Nephron progenitor cell (in vitro differentiated cells): ENCODE measurements around the gene NTM.
A peak's percentile ranks its signal among the peaks of the same experiment; 100 is the strongest.

Experiments used
- DNase-seq: peaks from one replicate; pipeline ENCODE4 v3.0.0; 2021
- H3K27ac Mint-ChIP-seq: 2 replicates; pipeline ENCODE4 v1.8.0; 2021; ENCODE audit warnings: mild to moderate bottlenecking, moderate library complexity, mixed read lengths
- H3K27me3 Mint-ChIP-seq: 2 replicates; pipeline ENCODE4 v1.8.0; 2021; ENCODE audit warnings: mild to moderate bottlenecking, low read depth, mixed read lengths; ENCODE audit not compliant: poor library complexity
- H3K36me3 Mint-ChIP-seq: 2 replicates; pipeline ENCODE4 v1.8.0; 2021; ENCODE audit warnings: low read depth, mixed read lengths
- H3K4me1 Mint-ChIP-seq: 2 replicates; pipeline ENCODE4 v1.8.0; 2021; ENCODE audit warnings: mixed read lengths
- H3K4me3 Mint-ChIP-seq: 2 replicates; pipeline ENCODE4 v1.8.0; 2021; ENCODE audit warnings: mild to moderate bottlenecking, moderate library complexity, mixed read lengths
- H3K9me3 Mint-ChIP-seq: 2 replicates; pipeline ENCODE4 v1.8.0; 2021; ENCODE audit warnings: mild to moderate bottlenecking, moderate library complexity, mixed read lengths
- TF ChIP-seq, protein P1 (sequence below): fragments of 200-600 bp; sonication (generic); IDR thresholded peaks from 2 replicates; pipeline ENCODE4 v1.5.0; 2021; ENCODE audit warnings: antibody characterized with exemption

The NTM gene

DNA sequence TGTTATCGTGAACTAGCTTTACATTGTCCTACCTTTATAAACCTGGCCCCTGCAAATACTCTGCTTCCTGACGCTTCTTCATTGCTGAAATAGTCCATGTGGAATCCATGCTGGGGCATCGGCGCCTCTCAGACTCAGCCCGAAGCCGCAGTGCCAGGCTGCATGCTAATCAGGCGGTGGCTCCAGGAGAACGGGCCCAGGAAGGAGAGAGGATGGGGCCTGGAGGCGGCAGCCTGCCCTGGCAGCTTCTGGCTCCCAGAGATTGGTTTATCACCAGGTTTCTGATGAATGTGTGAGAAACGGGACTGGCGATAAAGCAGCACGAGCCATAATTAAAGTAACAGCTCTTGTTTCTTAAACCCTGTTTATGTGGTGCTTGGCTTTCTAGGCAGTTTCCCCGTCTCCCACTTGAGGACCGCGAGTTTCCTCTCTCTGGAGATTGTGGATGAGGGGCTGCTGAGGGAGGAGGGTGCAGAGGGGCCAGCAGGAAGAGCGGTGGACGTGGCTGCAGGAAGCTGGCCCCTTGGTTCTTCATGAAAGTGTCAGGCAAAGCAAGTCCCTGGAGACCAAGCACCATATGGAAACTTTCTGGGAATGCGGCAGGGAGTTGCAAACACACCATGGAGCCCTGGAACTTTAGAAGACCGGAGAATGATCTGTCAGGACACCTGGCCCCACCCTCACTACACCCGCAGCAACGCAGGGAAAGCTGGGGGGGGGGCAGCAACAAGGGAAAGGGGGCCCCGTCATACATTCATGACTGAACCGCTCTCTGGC is 93.4 kb downstream of the NTM start:
- peak; percentile 22 for DNase-seq
- H3K4me1 Mint-ChIP-seq = peaks cover 60% of the 10 kb centered on the region
- peaks cover 4% of the 10 kb centered on the region for H3K27me3 Mint-ChIP-seq
- no peaks in the 10 kb centered on the region for H3K9me3 Mint-ChIP-seq
- peak overlapping the region; percentile 69 for H3K4me3 Mint-ChIP-seq
- H3K36me3 Mint-ChIP-seq = no peaks in the 10 kb centered on the region
- TF ChIP-seq, protein P1, sequence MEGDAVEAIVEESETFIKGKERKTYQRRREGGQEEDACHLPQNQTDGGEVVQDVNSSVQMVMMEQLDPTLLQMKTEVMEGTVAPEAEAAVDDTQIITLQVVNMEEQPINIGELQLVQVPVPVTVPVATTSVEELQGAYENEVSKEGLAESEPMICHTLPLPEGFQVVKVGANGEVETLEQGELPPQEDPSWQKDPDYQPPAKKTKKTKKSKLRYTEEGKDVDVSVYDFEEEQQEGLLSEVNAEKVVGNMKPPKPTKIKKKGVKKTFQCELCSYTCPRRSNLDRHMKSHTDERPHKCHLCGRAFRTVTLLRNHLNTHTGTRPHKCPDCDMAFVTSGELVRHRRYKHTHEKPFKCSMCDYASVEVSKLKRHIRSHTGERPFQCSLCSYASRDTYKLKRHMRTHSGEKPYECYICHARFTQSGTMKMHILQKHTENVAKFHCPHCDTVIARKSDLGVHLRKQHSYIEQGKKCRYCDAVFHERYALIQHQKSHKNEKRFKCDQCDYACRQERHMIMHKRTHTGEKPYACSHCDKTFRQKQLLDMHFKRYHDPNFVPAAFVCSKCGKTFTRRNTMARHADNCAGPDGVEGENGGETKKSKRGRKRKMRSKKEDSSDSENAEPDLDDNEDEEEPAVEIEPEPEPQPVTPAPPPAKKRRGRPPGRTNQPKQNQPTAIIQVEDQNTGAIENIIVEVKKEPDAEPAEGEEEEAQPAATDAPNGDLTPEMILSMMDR = no peak
- peak overlapping the region; percentile 87 for H3K27ac Mint-ChIP-seq

DNA sequence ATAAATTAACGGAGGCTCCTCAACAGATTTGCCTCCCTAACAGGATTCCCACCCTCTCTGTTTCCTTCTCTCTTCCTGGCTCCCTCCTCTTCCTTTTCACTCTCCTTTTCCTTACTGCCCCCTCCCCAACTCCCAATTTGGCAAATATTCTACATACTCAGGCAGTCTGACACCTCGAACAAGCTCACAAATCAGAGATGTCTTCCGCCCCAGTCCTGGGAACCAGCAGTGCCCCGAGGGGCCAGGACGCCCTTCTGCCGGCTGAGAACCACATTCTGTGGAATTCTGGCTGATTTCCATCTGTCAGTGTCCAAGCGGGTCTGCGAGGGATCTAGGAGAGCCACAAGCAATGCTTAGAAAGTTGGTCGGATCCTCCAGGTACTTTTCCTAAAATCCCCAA is 94.0 kb downstream of the NTM start:
- Mint-ChIP-seq H3K36me3 (no peaks in the 10 kb centered on the region), H3K27me3 (peaks cover 4% of the 10 kb centered on the region), H3K4me3 (peak overlapping the region; percentile 69), H3K4me1 (peaks cover 63% of the 10 kb centered on the region), H3K27ac (peak overlapping the region; percentile 62), H3K9me3 (no peaks in the 10 kb centered on the region)
- DNase-seq = no peak
- TF ChIP-seq, protein P1 = no peak

DNA sequence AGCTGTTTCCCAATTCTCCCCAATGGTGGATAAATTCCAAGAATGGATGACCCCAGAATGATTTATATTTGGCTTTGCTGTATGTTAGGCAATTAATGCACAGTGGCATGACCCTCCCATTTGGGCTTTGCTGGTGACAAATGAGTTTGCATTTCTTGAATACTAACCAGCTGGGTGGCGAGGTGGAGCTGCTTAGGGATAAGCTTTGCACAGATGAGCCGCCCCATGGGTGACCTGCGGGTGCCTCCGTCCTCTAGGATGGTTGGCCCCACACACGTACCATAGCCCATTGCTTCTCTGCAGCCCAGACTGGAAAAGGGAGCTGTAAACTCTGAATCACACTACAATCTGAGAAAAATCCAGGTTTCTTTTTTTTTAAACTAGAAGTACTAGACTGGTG is 94.6 kb downstream of the NTM start:
- Mint-ChIP-seq H3K4me3 (no peak overlapping the region), H3K36me3 (no peaks in the 10 kb centered on the region), H3K9me3 (no peaks in the 10 kb centered on the region), H3K27me3 (peaks cover 4% of the 10 kb centered on the region), H3K27ac (no peak overlapping the region), H3K4me1 (peaks cover 63% of the 10 kb centered on the region)
- no peak for DNase-seq
- TF ChIP-seq, protein P1 = no peak

DNA sequence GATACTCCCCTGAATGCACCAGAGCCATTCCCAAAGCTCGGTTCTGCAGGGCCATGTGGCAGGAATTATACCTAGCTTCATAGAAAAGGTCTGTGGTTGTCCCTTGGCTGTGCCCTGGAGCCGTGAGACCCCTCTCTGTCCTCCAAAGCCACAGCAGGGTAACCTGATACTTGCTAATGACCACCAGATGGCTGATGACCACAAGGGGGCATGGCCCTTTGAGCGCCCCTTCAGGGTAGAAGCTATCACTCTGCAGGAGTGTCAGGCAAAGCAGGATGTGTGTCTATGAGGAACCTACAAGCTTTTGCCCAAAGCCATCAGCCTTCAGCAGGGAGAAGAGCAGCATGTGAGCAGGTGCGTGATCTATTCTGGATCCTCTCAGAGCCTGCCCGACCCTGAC is 95.3 kb downstream of the NTM start:
- Mint-ChIP-seq H3K27me3 (peaks cover 4% of the 10 kb centered on the region), H3K4me3 (peak overlapping the region; percentile 68), H3K27ac (peak overlapping the region; percentile 97), H3K9me3 (no peaks in the 10 kb centered on the region), H3K4me1 (peaks cover 70% of the 10 kb centered on the region), H3K36me3 (no peaks in the 10 kb centered on the region)
- peak; percentile 72 for DNase-seq
- TF ChIP-seq, protein P1 = peak; percentile 59

DNA sequence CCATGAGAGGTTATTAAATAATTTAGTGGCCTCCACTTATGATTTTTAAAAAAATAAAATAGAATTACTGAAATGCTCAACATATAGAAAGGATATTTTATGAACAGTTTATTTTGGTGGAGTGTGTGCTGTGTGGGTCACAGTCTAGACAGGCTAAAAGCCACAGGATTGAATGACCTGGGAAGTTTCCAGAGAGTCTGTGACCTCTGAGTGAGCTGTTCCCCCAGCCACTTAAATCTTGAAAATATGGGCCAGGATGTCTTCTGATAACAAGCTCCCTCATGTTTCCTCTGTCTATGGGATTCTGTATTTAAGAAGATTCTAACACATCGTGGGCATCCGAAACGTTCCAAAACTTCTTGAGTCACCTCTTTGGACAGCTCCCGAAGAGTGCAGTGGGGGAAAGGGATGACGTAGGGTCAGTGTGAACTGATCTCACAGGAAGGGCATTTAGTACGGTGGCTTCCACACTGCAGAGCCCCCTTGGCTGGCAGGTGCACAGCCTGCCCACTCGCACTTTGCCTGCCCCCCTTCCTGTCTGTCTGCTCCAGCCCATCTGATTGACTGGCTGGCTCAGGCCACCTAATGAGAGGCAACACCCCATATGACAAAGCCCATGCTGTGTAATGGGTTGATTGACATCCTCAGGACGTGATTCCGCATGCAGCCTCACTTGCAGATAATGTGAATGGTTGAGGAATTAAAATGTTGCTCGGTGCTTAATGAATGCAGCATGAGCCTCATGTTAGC is 97.4 kb downstream of the NTM start:
- peaks cover 84% of the 10 kb centered on the region for H3K4me1 Mint-ChIP-seq
- no peaks in the 10 kb centered on the region for H3K27me3 Mint-ChIP-seq
- no peaks in the 10 kb centered on the region for H3K9me3 Mint-ChIP-seq
- no peak overlapping the region for H3K27ac Mint-ChIP-seq
- H3K4me3 Mint-ChIP-seq = no peak overlapping the region
- DNase-seq = no peak
- TF ChIP-seq, protein P1 = no peak
- H3K36me3 Mint-ChIP-seq = no peaks in the 10 kb centered on the region
